Measurements from ENCODE around the gene OR6Q1.

GRCh38 chr11:58046231-58046630 is 15.5 kb downstream of the OR6Q1 start:
- TF ChIP-seq CTCF (optimal IDR thresholded peaks at IDR 0.05 in 1 of 3, IDR thresholded peaks at IDR 0.05 in 1 of 3, conservative IDR thresholded peaks at IDR 0.05 in 1 of 3; ENCODE audit: extremely low read depth in 1 of 3, insufficient read depth in 2 of 3, low read length in 3 of 3): no peak
- TF ChIP-seq EZH2 (IDR thresholded peaks at IDR 0.05; ENCODE audit: low read length): no peak

Data from keratinocyte (primary cell).